ENCODE measurements around the gene MBD4. TPM values are rescaled to one million over a fixed set of nuclear protein-coding genes. Genes with fewer than 3 reads are reported as not detected.
"Not testable (repeated sequence)": the region's sequence is repeated elsewhere in the genome, so short reads cannot be mapped to it uniquely, and the experiment has no call there.

MBD4 gene
- 10 to 100 TPM; 22.3 to 43.2 (median 34.6) TPM for total RNA-seq

- Histone ChIP-seq H3K4me3 (peak within 1 kb of the TSS; percentile 74 to 95 (median 86)), H3K27me3 (no peaks in the 10 kb centered on the region), H3K36me3 (peaks cover 0 to 27% (median 5%) of the 10 kb centered on the region in 4 donors), H3K9me3 (no peaks in the 10 kb centered on the region), H3K27ac (peak within 1 kb of the TSS; percentile 84 to 93 (median 91)), H3K4me1 (peaks cover 47 to 74% (median 49%) of the 10 kb centered on the region in 4 donors)
- ATAC-seq (ENCODE audit: low FRiP score in 2 of 2): peak; percentile 97 to 99
- TF ChIP-seq POLR2AphosphoS5 (IDR thresholded peaks at IDR 0.05): peak; percentile 81 to 91
- TF ChIP-seq EP300 (IDR thresholded peaks at IDR 0.05): no peak
- peak in 3 of 4 donors; percentile 73 to 96 (median 90) for TF ChIP-seq POLR2A (IDR thresholded peaks at IDR 0.05)
- peak in 3 of 6 experiments; percentile 14 to 35 (median 18) for TF ChIP-seq CTCF (IDR thresholded peaks at IDR 0.05)
- 0 to 1% methylated on average over 36 to 64 of the region's 75 CpGs for WGBS, 2 donors
- peak; percentile 97 to 99 for DNase-seq
Observed at GRCh38 chr3:129439817-129440617, at the start of gene MBD4, which contains the start of gene IFT122. MBD4 (minus strand) TSS chr3:129439948; CDS start chr3:129439833, 115 bp downstream. IFT122 (plus strand) TSS chr3:129440224; CDS start chr3:129440331, 107 bp downstream.

DNA sequence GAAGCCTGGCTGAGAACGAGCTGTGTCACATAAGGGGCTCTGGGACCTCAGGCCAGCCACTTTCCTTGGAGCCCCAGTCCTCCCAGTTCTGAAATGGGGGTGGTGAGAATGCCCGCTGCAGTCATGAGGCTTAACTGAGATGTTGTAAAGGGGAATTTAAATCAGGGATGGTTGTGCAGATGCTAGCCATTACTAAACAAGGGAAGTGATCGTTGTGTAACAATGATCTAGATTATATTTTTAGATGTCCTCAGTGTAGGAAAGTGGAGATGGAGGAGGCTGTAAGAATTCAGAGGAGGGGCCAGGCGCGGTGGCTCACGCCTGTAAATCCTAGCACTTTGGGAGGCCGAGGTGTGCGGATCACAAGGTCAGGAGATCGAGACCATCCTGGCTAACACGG, 49.5 kb upstream of the MBD4 start:
- DNase-seq, H3K27me3 ChIP-seq, H3K4me3 ChIP-seq, H3K9me3 ChIP-seq: not testable (repeated sequence)
- H3K4me1 ChIP-seq: peaks cover 28 to 47% (median 38%) of the 10 kb centered on the region in 4 donors
- peaks cover 0 to 36% (median 9%) of the 10 kb centered on the region in 4 donors for H3K36me3 ChIP-seq
- peak in 1 of 2 donors; percentile 23 for ATAC-seq (ENCODE audit: low FRiP score in 2 of 2)
- peak overlapping the region in 2 of 4 donors; percentile 58 to 83 for H3K27ac ChIP-seq
- TF ChIP-seq POLR2A (IDR thresholded peaks at IDR 0.05): peak in 1 of 4 donors; percentile 36
- WGBS, 2 donors: 74 to 85% methylated on average over 10 of the region's 10 CpGs

GRCh38 chr3:129487868-129488335, 48.2 kb upstream of the MBD4 start:
- H3K9me3 ChIP-seq; ATAC-seq (ENCODE audit: low FRiP score in 2 of 2); H3K4me3 ChIP-seq; DNase-seq; H3K27me3 ChIP-seq: not testable (repeated sequence)
- Histone ChIP-seq H3K4me1 (peaks cover 21 to 44% (median 33%) of the 10 kb centered on the region in 4 donors), H3K27ac (peak overlapping the region in 3 of 4 donors; percentile 73 to 81 (median 80)), H3K36me3 (peaks cover 0 to 37% (median 11%) of the 10 kb centered on the region in 4 donors)
- WGBS, 2 donors: 88 to 92% methylated on average over 4 of the region's 4 CpGs

DNA sequence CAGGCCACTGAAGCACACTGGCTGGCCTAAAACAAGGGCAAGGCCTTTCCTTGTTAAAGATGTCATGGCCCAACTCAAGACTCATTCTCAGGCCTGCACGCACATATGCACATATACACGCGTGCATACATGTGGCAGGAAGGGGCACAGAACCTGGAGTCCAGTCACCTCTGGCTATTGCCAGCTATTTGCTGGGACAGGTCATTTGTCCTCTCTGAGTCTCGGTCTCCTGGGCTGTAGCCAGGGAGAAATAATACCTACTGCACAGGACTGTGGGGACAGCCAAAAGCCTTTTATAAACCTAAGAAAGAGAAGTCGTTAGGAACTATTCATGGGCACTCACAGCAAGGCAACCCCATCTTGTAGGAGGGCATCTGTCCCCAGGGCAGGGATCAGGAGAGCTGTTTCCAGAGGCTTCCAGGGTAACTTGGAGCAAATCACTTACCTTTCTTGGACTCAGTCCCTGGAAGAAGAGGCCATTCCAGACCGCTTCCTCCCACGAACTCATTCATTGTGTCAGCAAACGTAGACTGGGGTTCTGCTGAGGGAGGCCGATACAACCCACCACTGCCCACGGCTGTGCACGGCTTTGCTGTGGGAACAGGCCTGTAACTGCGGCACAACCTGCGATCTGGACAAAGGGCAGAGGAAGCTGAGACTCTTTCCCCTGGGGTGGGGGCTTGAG, 47.6 kb upstream of the MBD4 start:
- TF ChIP-seq EP300 (IDR thresholded peaks at IDR 0.05): no peak
- no peak for TF ChIP-seq POLR2A (IDR thresholded peaks at IDR 0.05)
- no peak for TF ChIP-seq POLR2AphosphoS5 (IDR thresholded peaks at IDR 0.05)
- no peak for TF ChIP-seq CTCF (IDR thresholded peaks at IDR 0.05)
- Histone ChIP-seq H3K4me1 (peaks cover 21 to 46% (median 33%) of the 10 kb centered on the region in 4 donors), H3K27me3 (no peaks in the 10 kb centered on the region), H3K4me3 (no peak overlapping the region), H3K9me3 (no peaks in the 10 kb centered on the region), H3K27ac (peak overlapping the region; percentile 73 to 81 (median 76)), H3K36me3 (peaks cover 0 to 36% (median 8%) of the 10 kb centered on the region in 4 donors)
- no peak for DNase-seq
- ATAC-seq (ENCODE audit: low FRiP score in 2 of 2): no peak
- 87% methylated on average over 12 to 13 of the region's 13 CpGs for WGBS, 2 donors

DNA sequence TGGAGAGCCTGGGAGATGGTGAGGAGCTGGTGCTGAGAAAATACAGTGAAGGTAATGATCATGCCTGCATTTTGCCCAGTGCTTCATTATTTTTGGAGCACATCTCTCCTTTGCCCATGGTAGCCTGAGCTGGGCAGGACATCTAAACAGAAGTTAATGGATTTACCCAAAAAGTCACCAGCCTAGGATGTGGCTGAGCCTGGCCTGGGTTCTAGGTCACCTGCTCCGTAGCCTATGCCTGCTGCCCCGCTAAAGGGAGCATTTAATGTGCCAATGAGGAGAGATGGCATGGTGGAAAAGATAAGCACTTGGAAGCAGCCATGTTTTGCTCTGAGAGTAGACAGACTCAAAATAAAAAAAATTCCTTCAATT, 46.9 kb upstream of the MBD4 start:
- Histone ChIP-seq H3K4me1 (peaks cover 26 to 48% (median 39%) of the 10 kb centered on the region in 4 donors), H3K27me3 (no peaks in the 10 kb centered on the region), H3K9me3 (no peaks in the 10 kb centered on the region), H3K4me3 (no peak overlapping the region), H3K36me3 (peaks cover 0 to 36% (median 9%) of the 10 kb centered on the region in 4 donors), H3K27ac (peak overlapping the region; percentile 73 to 81 (median 76))
- no peak for DNase-seq
- 85 to 94% methylated on average over 2 of the region's 2 CpGs for WGBS, 2 donors
- ATAC-seq (ENCODE audit: low FRiP score in 2 of 2): no peak
- TF ChIP-seq CTCF (IDR thresholded peaks at IDR 0.05): no peak
- TF ChIP-seq EP300 (IDR thresholded peaks at IDR 0.05): no peak
- no peak for TF ChIP-seq POLR2AphosphoS5 (IDR thresholded peaks at IDR 0.05)
- no peak for TF ChIP-seq POLR2A (IDR thresholded peaks at IDR 0.05)

Measured in upper lobe of left lung (tissue), 6 donors.